Activated T-helper 17 cell treated with anti-CD3 and anti-CD28 coated beads, Interleukin-2, amount 50 U/mL, for 72 hours (primary cell): ENCODE results near the gene LZTS3. TPM values are rescaled to one million over a fixed set of nuclear protein-coding genes. Genes with fewer than 3 reads are reported as not detected.
"Not testable (repeated sequence)": the region's sequence is repeated elsewhere in the genome, so short reads cannot be mapped to it uniquely, and the experiment has no call there.

Experiments used
- ATAC-seq: fragments of 150-1000 bp; cut with Tn5 transposase; replicated peaks from 2 replicates; pipeline ENCODE4 v1.10.0; 2021; ENCODE audit warnings: mild to moderate bottlenecking, moderate library complexity
- H3K27ac Mint-ChIP-seq: one replicate; pipeline ENCODE4 v1.8.0; 2022; ENCODE audit warnings: mixed read lengths
- H3K27me3 Mint-ChIP-seq: one replicate; pipeline ENCODE4 v1.8.0; 2022; ENCODE audit warnings: mixed read lengths
- H3K36me3 Mint-ChIP-seq: one replicate; pipeline ENCODE4 v1.8.0; 2022; ENCODE audit warnings: low read depth, mild to moderate bottlenecking, mixed read lengths
- H3K4me1 Mint-ChIP-seq: one replicate; pipeline ENCODE4 v1.8.0; 2022; ENCODE audit warnings: mixed read lengths
- H3K4me3 Mint-ChIP-seq: one replicate; pipeline ENCODE4 v1.8.0; 2022; ENCODE audit warnings: mild to moderate bottlenecking, mixed read lengths
- H3K9me3 Mint-ChIP-seq: one replicate; pipeline ENCODE4 v1.8.0; 2022; ENCODE audit warnings: mixed read lengths
- total RNA-seq, 2 donors: library from RNA; stranded (reverse); gene quantifications; one replicate each; pipeline ENCODE4 v1.2.3, GENCODE V29; 2022

The LZTS3 gene
- total RNA-seq, 2 donors from 2014 or later: 0.82 to 3.1 TPM

- no peak overlapping the region for H3K4me3 Mint-ChIP-seq
- H3K36me3 Mint-ChIP-seq: no peaks in the 10 kb centered on the region
- ATAC-seq: no peak
- no peaks in the 10 kb centered on the region for H3K9me3 Mint-ChIP-seq
- peaks cover 11% of the 10 kb centered on the region for H3K27me3 Mint-ChIP-seq
- no peaks in the 10 kb centered on the region for H3K4me1 Mint-ChIP-seq
- H3K27ac Mint-ChIP-seq: no peak overlapping the region
Measured at GRCh38 chr20:3165473-3166337, 7.6 kb downstream of the LZTS3 start.

- no peaks in the 10 kb centered on the region for H3K9me3 Mint-ChIP-seq
- H3K27ac Mint-ChIP-seq: no peak overlapping the region
- H3K36me3 Mint-ChIP-seq: no peaks in the 10 kb centered on the region
- no peak for ATAC-seq
- no peaks in the 10 kb centered on the region for H3K4me1 Mint-ChIP-seq
- H3K4me3 Mint-ChIP-seq: no peak overlapping the region
- H3K27me3 Mint-ChIP-seq: peaks cover 11% of the 10 kb centered on the region
Measured at GRCh38 chr20:3164763-3165410, 8.5 kb downstream of the LZTS3 start.

GRCh38 chr20:3164043-3164762, 9.1 kb downstream of the LZTS3 start:
- Mint-ChIP-seq H3K4me3 (no peak overlapping the region), H3K36me3 (peaks cover 3% of the 10 kb centered on the region), H3K4me1 (no peaks in the 10 kb centered on the region), H3K9me3 (no peaks in the 10 kb centered on the region), H3K27me3 (peaks cover 9% of the 10 kb centered on the region), H3K27ac (no peak overlapping the region)
- ATAC-seq: no peak

- no peaks in the 10 kb centered on the region for H3K9me3 Mint-ChIP-seq
- ATAC-seq: no peak
Measured at GRCh38 chr20:3163099-3164042, 10.0 kb downstream of the LZTS3 start.

GRCh38 chr20:3162080-3162611, 11.2 kb downstream of the LZTS3 start:
- H3K9me3 Mint-ChIP-seq: no peaks in the 10 kb centered on the region
- peaks cover 15% of the 10 kb centered on the region for H3K4me1 Mint-ChIP-seq
- peaks cover 15% of the 10 kb centered on the region for H3K36me3 Mint-ChIP-seq
- no peak overlapping the region for H3K4me3 Mint-ChIP-seq
- no peak overlapping the region for H3K27ac Mint-ChIP-seq
- H3K27me3 Mint-ChIP-seq: no peaks in the 10 kb centered on the region
- no peak for ATAC-seq

More at GRCh38 chr20:3163099-3164042, 10.0 kb downstream of the LZTS3 start:
- Mint-ChIP-seq H3K4me1 (peaks cover 5% of the 10 kb centered on the region), H3K27ac (no peak overlapping the region), H3K27me3 (peaks cover 1% of the 10 kb centered on the region), H3K4me3 (no peak overlapping the region), H3K36me3 (peaks cover 9% of the 10 kb centered on the region)

- no peak for ATAC-seq
- Mint-ChIP-seq H3K4me3 (peak overlapping the region; percentile 99), H3K9me3 (no peaks in the 10 kb centered on the region), H3K27ac (peak overlapping the region; percentile 25), H3K36me3 (peaks cover 21% of the 10 kb centered on the region), H3K4me1 (peaks cover 21% of the 10 kb centered on the region), H3K27me3 (no peaks in the 10 kb centered on the region)
Measured at GRCh38 chr20:3161316-3162079, 11.9 kb downstream of the LZTS3 start.

- Mint-ChIP-seq H3K9me3 (no peaks in the 10 kb centered on the region), H3K4me1 (peaks cover 28% of the 10 kb centered on the region), H3K27ac (no peak overlapping the region), H3K4me3 (peak overlapping the region; percentile 99), H3K36me3 (peaks cover 32% of the 10 kb centered on the region), H3K27me3 (no peaks in the 10 kb centered on the region)
- ATAC-seq: no peak
Measured at GRCh38 chr20:3160418-3160817, 12.9 kb downstream of the LZTS3 start.

GRCh38 chr20:3158968-3159431, 14.3 kb downstream of the LZTS3 start:
- Mint-ChIP-seq H3K4me3 (peak overlapping the region; percentile 99), H3K9me3 (no peaks in the 10 kb centered on the region), H3K36me3 (peaks cover 46% of the 10 kb centered on the region), H3K4me1 (peaks cover 30% of the 10 kb centered on the region), H3K27me3 (no peaks in the 10 kb centered on the region), H3K27ac (peak overlapping the region; percentile 99)
- peak; percentile 17 for ATAC-seq

GRCh38 chr20:3157817-3158216, 15.5 kb downstream of the LZTS3 start:
- H3K36me3 Mint-ChIP-seq: peaks cover 58% of the 10 kb centered on the region
- peaks cover 39% of the 10 kb centered on the region for H3K4me1 Mint-ChIP-seq
- peak; percentile 1 for ATAC-seq
- peak overlapping the region; percentile 99 for H3K4me3 Mint-ChIP-seq
- H3K27ac Mint-ChIP-seq: peak overlapping the region; percentile 99
- H3K27me3 Mint-ChIP-seq: no peaks in the 10 kb centered on the region
- H3K9me3 Mint-ChIP-seq: no peaks in the 10 kb centered on the region

- Mint-ChIP-seq H3K9me3 (no peaks in the 10 kb centered on the region), H3K27me3 (no peaks in the 10 kb centered on the region), H3K36me3 (peaks cover 66% of the 10 kb centered on the region), H3K4me3 (peak overlapping the region; percentile 99), H3K27ac (peak overlapping the region; percentile 99), H3K4me1 (peaks cover 39% of the 10 kb centered on the region)
- peak; percentile 86 for ATAC-seq
Measured at GRCh38 chr20:3156811-3157619, 16.3 kb downstream of the LZTS3 start.

- H3K27ac Mint-ChIP-seq, H3K27me3 Mint-ChIP-seq, H3K9me3 Mint-ChIP-seq, H3K4me3 Mint-ChIP-seq, ATAC-seq: not testable (repeated sequence)
- Mint-ChIP-seq H3K4me1 (peaks cover 41% of the 10 kb centered on the region), H3K36me3 (peaks cover 97% of the 10 kb centered on the region)
Measured at GRCh38 chr20:3152057-3152644, 21.2 kb downstream of the LZTS3 start.

GRCh38 chr20:3150908-3151307, 22.4 kb downstream of the LZTS3 start:
- Mint-ChIP-seq H3K4me1 (peaks cover 34% of the 10 kb centered on the region), H3K27me3 (no peaks in the 10 kb centered on the region), H3K27ac (no peak overlapping the region), H3K4me3 (no peak overlapping the region), H3K9me3 (no peaks in the 10 kb centered on the region), H3K36me3 (peaks cover 97% of the 10 kb centered on the region)
- ATAC-seq: no peak
